Activated naive CD4-positive, alpha-beta T cell treated with anti-CD3 and anti-CD28 coated beads, Interleukin-2, amount 50 U/mL, for 16 hours (primary cell): ENCODE measurements around the gene PLCB1.

Experiments
- DNase-seq: peaks from one replicate; pipeline ENCODE4 v3.0.0-alpha.2; 2020

Gene PLCB1

DNA sequence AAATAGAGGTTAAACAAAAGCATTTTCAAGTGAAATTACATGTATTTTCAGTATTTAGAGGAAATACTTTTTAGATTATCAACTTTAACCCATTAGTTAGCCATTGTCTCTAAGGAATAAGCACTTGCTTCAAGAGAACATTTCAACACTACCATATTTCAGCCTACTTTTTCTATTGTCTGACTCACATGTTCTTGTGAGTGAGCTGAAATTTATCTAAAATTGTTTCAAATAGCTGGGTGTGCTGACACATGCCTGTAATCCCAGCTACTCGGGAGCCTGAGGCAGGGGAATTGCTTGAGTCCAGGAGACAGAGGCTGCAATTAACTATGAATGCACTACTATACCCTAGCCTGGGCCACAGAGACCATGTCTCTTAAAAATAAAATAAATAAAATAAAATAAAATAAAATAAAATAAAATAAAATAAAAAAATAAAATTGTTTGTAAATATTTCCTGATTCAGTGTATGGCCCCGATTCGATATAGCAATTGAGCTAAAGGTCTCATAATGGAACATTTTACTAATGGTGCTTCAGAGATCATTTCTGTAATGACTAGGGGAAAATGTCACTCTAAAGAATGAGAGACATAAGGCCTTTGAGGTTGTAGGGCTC, 612.3 kb downstream of the PLCB1 start:
- DNase-seq: no peak

- DNase-seq: no peak
Observed at GRCh38 chr20:8749101-8749500, 617.0 kb downstream of the PLCB1 start.

GRCh38 chr20:8749986-8750385, 617.9 kb downstream of the PLCB1 start:
- DNase-seq: no peak

- DNase-seq: no peak
Observed at GRCh38 chr20:8755340-8756118, 623.5 kb downstream of the PLCB1 start.

- no peak for DNase-seq
Observed at GRCh38 chr20:8756410-8756809, 624.3 kb downstream of the PLCB1 start.

DNA sequence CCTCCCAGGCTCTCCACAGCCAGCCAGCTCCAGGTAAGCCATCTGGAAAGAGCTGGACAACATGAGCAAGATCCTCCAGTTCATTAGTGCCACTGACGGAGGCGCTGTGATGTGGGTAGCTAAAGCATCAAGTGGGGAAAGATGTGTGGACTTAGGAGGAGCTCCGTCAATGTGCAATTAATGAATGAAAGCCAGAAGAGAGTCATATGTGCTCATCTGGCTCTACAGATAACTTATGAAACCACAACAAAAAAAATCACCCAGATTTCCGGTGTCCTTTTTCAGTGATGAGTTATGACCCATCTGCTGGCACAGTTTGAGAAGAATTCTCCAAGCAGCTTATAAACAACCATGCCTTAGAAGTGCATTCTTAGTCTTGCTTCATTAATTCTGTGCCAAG, 625.1 kb downstream of the PLCB1 start:
- DNase-seq: no peak

GRCh38 chr20:8764344-8764962, 632.4 kb downstream of the PLCB1 start:
- DNase-seq: no peak

GRCh38 chr20:8766868-8767390, 634.9 kb downstream of the PLCB1 start:
- no peak for DNase-seq

- no peak for DNase-seq
Observed at GRCh38 chr20:8774412-8774811, 642.3 kb downstream of the PLCB1 start.

- DNase-seq: no peak
Observed at GRCh38 chr20:8777911-8778310, 645.8 kb downstream of the PLCB1 start.

DNA sequence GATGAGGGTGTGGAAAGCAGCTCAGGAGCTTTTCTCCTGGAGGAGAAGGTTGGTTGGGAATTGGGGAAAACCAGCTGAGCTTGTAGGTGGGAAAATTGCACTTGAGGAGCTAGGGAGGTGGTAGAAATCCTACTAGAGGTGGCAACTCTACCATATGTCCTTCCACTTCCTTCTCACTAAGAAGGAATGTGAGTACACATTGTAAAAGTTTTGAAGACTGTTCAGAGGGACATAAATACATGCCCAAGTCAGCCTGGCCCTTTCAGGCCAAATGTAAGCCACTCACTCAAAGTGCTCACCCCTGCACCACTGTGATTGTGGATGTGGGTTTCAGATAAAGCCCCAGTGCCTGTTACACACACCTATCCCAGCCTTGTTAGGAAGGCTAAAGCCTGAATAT, 646.3 kb downstream of the PLCB1 start:
- no peak for DNase-seq

DNA sequence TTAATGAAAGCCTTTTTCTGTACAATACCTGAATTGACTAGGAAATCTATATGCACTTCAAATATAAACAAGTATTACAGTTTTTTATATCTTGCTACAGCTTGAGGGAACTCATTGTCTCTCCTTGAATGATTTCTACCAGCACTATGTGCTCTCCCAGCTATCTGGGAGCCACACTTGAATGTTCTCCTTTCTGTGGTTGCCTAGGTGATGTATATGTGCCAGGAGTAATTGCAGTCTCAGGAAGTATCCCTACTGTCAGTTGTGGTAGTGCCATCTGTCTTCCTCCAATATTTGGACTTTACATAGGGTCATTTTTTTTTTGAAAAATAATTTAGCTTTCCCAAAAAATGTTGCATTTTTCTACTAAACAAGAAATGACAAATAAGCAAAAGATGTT, 648.8 kb downstream of the PLCB1 start:
- DNase-seq: no peak

DNA sequence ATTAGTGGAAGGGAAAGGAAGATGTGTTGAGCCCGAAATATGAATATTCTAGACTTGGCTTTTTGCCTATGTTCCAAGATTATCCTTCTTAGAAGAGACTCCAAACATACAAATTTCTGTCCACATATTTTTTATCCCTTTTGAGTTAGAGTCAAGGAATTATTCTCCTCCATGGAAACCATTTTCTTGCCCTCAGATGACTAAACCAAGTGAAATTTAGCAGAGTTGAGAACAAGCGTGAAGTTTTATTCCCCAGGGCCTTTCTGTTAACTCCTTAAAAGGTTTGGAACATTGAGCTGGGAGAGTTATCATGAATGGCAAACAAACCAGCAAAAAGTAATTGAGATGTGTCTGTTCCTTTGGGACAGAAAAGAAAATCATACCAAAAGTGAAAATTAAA, 650.7 kb downstream of the PLCB1 start:
- DNase-seq: no peak

DNA sequence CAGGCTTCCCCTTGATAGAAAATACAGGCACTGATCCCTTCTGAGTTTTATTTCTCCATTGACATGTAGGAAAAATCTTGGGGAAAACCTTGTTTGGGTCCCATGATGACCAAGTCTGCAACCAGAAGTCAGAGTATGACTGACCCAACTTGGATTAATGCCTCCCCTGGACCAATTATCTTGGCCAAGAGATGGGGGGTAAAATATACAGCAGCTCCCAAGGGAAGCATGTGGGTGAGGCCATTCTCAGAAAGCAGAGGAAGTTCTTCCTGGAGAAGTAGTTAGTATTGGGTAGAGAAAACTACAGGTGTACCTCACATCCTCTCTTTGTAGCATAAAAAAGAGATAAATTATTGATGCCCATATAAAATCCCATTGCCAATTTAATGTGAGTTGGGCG, 651.7 kb downstream of the PLCB1 start:
- DNase-seq: no peak

GRCh38 chr20:8786383-8786782, 654.3 kb downstream of the PLCB1 start:
- no peak for DNase-seq

DNA sequence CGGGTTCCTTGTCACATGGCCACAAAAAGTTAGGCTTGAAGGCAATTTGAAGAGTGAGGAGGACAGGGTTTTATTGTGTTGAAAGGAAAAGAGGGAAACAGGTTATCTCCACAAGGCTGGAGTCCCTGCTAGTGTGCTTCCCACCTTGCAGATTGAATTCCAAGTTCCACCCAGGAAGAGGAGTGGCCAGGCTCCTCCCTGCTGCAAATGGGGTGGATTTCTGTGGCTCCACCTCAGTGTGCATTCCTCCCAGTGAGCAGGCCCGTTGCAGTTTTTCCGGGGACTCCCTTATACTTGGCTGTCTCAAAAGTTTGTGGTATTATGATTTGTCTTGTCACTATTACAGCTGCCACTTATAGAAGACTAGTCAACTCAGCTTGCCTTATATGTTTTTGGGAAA, 655.0 kb downstream of the PLCB1 start:
- no peak for DNase-seq

DNA sequence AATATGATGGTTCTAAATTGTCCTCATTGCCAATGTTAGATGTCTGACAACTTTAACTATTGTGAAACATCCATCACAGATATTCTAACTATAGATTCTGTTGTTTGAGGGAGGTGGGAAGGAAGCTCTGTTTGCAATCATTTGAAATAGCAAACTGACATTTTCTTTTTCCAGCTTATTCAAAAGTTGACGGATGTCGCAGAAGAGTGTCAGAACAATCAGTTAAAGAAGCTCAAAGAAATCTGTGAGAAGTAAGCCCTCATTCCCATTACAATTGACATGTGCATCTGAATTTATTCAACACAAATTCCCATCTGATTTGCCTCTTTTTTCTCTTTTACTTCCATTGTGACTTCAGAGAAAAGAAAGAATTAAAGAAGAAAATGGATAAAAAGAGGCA, 656.2 kb downstream of the PLCB1 start:
- no peak for DNase-seq

DNA sequence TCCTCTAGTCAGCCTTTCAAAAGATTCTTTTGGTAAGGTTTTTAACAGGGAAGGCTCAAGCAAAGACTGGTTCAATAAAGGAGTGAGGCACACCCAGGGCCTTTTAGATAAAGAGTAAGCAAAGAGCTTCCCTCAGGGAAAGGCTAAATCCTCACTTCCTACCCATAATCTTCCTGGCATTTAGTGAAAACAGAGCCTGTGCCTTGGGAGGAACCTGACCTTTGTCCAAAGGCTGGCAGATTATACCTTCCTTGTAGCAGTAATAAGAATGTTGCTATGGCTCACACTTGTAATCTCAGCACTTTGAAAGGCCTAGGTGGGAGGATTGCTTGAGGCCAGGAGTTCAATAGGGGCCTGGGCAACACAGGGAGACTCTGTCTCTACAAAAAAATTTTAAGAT, 656.8 kb downstream of the PLCB1 start:
- DNase-seq: no peak

DNA sequence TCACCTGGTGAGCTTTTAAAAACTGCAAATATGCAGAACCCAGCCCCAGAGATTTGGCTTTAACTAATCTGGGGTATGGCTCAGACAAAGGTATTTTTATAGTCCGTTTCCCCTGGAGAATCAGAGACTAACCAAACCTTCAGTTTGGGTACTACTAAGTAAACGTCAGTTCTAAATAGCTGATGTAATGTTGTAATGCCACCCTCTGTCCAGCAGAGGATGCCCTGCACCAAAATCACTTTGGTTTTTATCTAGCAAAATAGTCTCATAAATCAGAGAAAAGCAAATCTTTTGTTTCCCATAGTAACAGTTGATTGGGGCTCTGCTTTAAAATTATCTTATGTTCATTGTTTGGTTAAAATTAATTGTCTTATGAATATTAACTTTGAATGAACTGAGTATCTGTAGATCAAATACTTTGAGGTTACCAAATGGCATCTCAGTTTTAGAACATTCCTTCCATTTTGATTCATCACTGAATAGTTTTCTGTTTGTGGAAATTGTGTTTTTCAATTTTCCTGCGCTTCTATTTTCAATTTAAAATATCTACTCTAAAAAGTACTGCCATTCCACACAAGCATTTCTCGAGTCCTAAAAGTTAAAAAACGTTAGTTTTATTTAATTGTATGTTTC, 658.5 kb downstream of the PLCB1 start:
- DNase-seq: no peak

DNA sequence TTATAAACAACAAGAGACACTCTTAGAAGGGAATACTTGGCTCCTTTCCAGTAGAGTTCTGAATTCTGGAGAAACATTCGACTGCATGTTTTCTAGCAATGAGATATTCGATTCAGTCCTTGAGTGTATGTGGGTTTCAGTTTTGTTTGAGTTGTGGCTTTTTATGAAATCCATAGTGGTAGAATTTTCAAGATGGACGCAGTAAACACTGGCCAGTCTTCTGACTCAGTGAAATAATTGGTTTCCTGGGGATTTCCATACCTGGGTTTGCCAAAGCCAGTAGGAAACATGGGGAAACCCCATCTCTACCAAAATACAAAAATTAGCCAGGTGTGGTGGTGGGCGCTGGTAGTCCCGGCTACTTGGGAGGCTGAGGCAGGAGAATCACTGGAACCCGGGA, 663.3 kb downstream of the PLCB1 start:
- DNase-seq: no peak

GRCh38 chr20:8796088-8796660, 664.1 kb downstream of the PLCB1 start:
- DNase-seq: no peak

GRCh38 chr20:8798505-8798904, 666.4 kb downstream of the PLCB1 start:
- no peak for DNase-seq

GRCh38 chr20:8800089-8800488, 668.0 kb downstream of the PLCB1 start:
- DNase-seq: no peak
